GM10847 (cell line): ENCODE measurements around the gene PATL1.

ENCODE experiments used
- POLR2A ChIP-seq: IDR thresholded peaks from 2 replicates; pipeline ENCODE4 v1.6.1; 2011; ENCODE audit not compliant: insufficient read length; ENCODE audit errors: extremely low read depth

PATL1 gene

GRCh38 chr11:59678118-59678812 is 9.4 kb upstream of the PATL1 start:
- no peak for TF ChIP-seq POLR2A

- no peak for TF ChIP-seq POLR2A
Measured at GRCh38 chr11:59676205-59676604, 7.4 kb upstream of the PATL1 start.

GRCh38 chr11:59674291-59674690 is 5.5 kb upstream of the PATL1 start:
- TF ChIP-seq POLR2A = no peak

- no peak for TF ChIP-seq POLR2A
Measured at GRCh38 chr11:59673291-59673690, 4.5 kb upstream of the PATL1 start.

GRCh38 chr11:59671471-59671870 is 2.6 kb upstream of the PATL1 start:
- no peak for TF ChIP-seq POLR2A

- no peak for TF ChIP-seq POLR2A
Measured at GRCh38 chr11:59669611-59670009, 773 bp upstream of the PATL1 start.

- no peak for TF ChIP-seq POLR2A
Measured at GRCh38 chr11:59668188-59668949, 468 bp downstream of the PATL1 start.

- no peak for TF ChIP-seq POLR2A
Measured at GRCh38 chr11:59667812-59668187, 1.0 kb downstream of the PATL1 start.

GRCh38 chr11:59666969-59667368 is 1.9 kb downstream of the PATL1 start:
- TF ChIP-seq POLR2A = no peak

GRCh38 chr11:59660621-59661020 is 8.2 kb downstream of the PATL1 start:
- no peak for TF ChIP-seq POLR2A

GRCh38 chr11:59659981-59660380 is 8.9 kb downstream of the PATL1 start:
- no peak for TF ChIP-seq POLR2A

- TF ChIP-seq POLR2A = no peak
Measured at GRCh38 chr11:59658036-59658435, 10.8 kb downstream of the PATL1 start.

- TF ChIP-seq POLR2A = no peak
Measured at GRCh38 chr11:59654893-59655292, 13.9 kb downstream of the PATL1 start.

GRCh38 chr11:59647245-59647980 is 21.4 kb downstream of the PATL1 start:
- TF ChIP-seq POLR2A = no peak

GRCh38 chr11:59644528-59644927 is 24.3 kb downstream of the PATL1 start:
- TF ChIP-seq POLR2A = no peak

GRCh38 chr11:59643390-59643789 is 25.4 kb downstream of the PATL1 start:
- TF ChIP-seq POLR2A = no peak
